ENCODE measurements around the gene RELA. TPM values are rescaled to one million over a fixed set of nuclear protein-coding genes. Genes with fewer than 3 reads are reported as not detected.
"Not testable (repeated sequence)": the region's sequence is repeated elsewhere in the genome, so short reads cannot be mapped to it uniquely, and the experiment has no call there.

The RELA gene
- total RNA-seq, 2 experiments from 2014 or later = 379 to 382 TPM

GRCh38 chr11:65685981-65686380 is 23.3 kb upstream of the RELA start:
- Histone ChIP-seq H3K4me3 (ENCODE audit: low read length) (no peak overlapping the region), H3K36me3 (ENCODE audit: insufficient read depth, low read length) (no peaks in the 10 kb centered on the region), H3K27me3 (ENCODE audit: control insufficient read depth in 1 of 2, insufficient read depth in 2 of 2, low read length in 2 of 2) (no peaks in the 10 kb centered on the region), H3K9me3 (ENCODE audit: control insufficient read depth in 1 of 2, insufficient read depth in 1 of 2, low read length in 2 of 2) (no peaks in the 10 kb centered on the region), H3K4me1 (ENCODE audit: insufficient read depth, low read length) (no peaks in the 10 kb centered on the region), H3K27ac (ENCODE audit: low read depth in 1 of 2, low read length in 2 of 2) (no peak overlapping the region)
- TF ChIP-seq, protein P1, sequence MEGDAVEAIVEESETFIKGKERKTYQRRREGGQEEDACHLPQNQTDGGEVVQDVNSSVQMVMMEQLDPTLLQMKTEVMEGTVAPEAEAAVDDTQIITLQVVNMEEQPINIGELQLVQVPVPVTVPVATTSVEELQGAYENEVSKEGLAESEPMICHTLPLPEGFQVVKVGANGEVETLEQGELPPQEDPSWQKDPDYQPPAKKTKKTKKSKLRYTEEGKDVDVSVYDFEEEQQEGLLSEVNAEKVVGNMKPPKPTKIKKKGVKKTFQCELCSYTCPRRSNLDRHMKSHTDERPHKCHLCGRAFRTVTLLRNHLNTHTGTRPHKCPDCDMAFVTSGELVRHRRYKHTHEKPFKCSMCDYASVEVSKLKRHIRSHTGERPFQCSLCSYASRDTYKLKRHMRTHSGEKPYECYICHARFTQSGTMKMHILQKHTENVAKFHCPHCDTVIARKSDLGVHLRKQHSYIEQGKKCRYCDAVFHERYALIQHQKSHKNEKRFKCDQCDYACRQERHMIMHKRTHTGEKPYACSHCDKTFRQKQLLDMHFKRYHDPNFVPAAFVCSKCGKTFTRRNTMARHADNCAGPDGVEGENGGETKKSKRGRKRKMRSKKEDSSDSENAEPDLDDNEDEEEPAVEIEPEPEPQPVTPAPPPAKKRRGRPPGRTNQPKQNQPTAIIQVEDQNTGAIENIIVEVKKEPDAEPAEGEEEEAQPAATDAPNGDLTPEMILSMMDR (IDR thresholded peaks at IDR 0.05) = no peak
- H3K4me1 Mint-ChIP-seq (ENCODE audit: low read depth) = no peaks in the 10 kb centered on the region
- DNase-seq (no peak), ATAC-seq (ENCODE audit: poor library complexity) (no peak)
- no peaks in the 10 kb centered on the region for H3K9me3 Mint-ChIP-seq
- peaks cover 5% of the 10 kb centered on the region for H3K27me3 Mint-ChIP-seq
- no peak overlapping the region for H3K27ac Mint-ChIP-seq
- no peaks in the 10 kb centered on the region for H3K36me3 Mint-ChIP-seq (ENCODE audit: low read depth)
- POLR2A ChIA-PET = no interaction called here
- H3K4me3 Mint-ChIP-seq = no peak overlapping the region
- CTCF ChIA-PET = no interaction called here
- intact Hi-C loops (cut with DNase I, micrococcal nuclease) = loop anchor here in 1 of 2 experiments (5.0 kb wide), 1 partner anchor 71 kb away; no protein-coding TSS in a partner anchor

DNA sequence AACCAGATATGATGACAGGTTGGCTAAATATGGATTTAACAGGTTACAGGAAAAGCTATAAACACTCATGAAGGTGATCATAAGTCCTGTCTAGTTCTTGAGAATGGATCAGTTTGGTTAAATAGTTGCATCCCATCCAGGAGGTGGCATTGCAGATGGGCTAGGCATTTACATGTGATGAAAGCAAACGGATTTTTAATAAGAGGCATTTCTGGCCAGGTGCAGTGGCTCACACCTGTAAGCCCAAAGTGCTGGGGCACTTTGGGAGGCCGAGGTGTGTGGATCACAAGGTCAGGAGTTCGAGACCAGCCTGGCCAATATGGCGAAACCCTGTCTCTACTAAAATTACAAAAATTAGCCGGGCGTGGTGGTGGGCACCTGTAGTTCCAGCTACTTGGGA is 20.8 kb upstream of the RELA start:
- H3K4me3 Mint-ChIP-seq; H3K27ac Mint-ChIP-seq; H3K27ac ChIP-seq (ENCODE audit: low read depth in 1 of 2, low read length in 2 of 2); H3K27me3 ChIP-seq (ENCODE audit: control insufficient read depth in 1 of 2, insufficient read depth in 2 of 2, low read length in 2 of 2); intact Hi-C loops (cut with DNase I, micrococcal nuclease); H3K4me1 Mint-ChIP-seq (ENCODE audit: low read depth); DNase-seq; H3K9me3 ChIP-seq (ENCODE audit: control insufficient read depth in 1 of 2, insufficient read depth in 1 of 2, low read length in 2 of 2); H3K36me3 Mint-ChIP-seq (ENCODE audit: low read depth); H3K27me3 Mint-ChIP-seq; H3K36me3 ChIP-seq (ENCODE audit: insufficient read depth, low read length); CTCF ChIA-PET; POLR2A ChIA-PET; ATAC-seq (ENCODE audit: poor library complexity); H3K4me3 ChIP-seq (ENCODE audit: low read length); H3K9me3 Mint-ChIP-seq; H3K4me1 ChIP-seq (ENCODE audit: insufficient read depth, low read length): not testable (repeated sequence)

DNA sequence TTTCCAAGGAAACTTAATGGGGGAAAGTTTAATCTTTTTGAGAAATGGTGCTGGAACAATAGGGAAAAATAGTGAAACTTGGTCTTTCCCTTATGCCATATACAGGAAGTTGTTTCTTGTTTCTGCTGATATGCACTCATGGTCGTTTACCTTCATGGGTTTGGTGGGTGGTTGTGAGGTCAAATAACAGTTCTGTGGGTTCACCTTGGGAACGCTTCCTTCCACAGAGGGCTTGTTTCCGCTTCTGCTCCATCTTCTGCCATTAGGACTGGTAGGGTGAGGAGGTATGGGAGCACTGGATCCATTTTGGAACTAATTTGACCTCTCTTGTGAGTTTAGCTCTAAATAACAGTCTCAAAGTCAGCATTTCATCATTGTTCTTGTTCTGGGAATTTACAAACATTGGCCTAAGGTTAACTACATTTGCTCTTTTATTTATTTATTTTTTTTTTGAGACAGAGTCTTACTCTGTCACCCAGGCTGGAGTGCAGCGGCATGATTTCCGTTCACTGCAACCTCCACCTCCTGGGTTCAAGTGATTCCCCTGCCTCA is 17.6 kb upstream of the RELA start:
- no peaks in the 10 kb centered on the region for H3K36me3 Mint-ChIP-seq (ENCODE audit: low read depth)
- H3K27me3 ChIP-seq (ENCODE audit: control insufficient read depth in 1 of 2, insufficient read depth in 2 of 2, low read length in 2 of 2) = no peaks in the 10 kb centered on the region
- no peaks in the 10 kb centered on the region for H3K4me1 ChIP-seq (ENCODE audit: insufficient read depth, low read length)
- H3K27ac Mint-ChIP-seq = no peak overlapping the region
- intact Hi-C loops (cut with DNase I, micrococcal nuclease) = no loop called here
- TF ChIP-seq, protein P1 (IDR thresholded peaks at IDR 0.05) = no peak
- ATAC-seq (ENCODE audit: poor library complexity) (no peak), DNase-seq (no peak)
- no peak overlapping the region for H3K4me3 Mint-ChIP-seq
- ChIA-PET CTCF (interaction anchor here (1.0 kb wide), 1 partner anchor 26 kb away, joined by 3 read pairs; no protein-coding TSS in a partner anchor), POLR2A (no interaction called here)
- no peaks in the 10 kb centered on the region for H3K36me3 ChIP-seq (ENCODE audit: insufficient read depth, low read length)
- no peak overlapping the region for H3K27ac ChIP-seq (ENCODE audit: low read depth in 1 of 2, low read length in 2 of 2)
- no peaks in the 10 kb centered on the region for H3K4me1 Mint-ChIP-seq (ENCODE audit: low read depth)
- no peaks in the 10 kb centered on the region for H3K9me3 Mint-ChIP-seq
- no peak overlapping the region for H3K4me3 ChIP-seq (ENCODE audit: low read length)
- H3K9me3 ChIP-seq (ENCODE audit: control insufficient read depth in 1 of 2, insufficient read depth in 1 of 2, low read length in 2 of 2) = no peaks in the 10 kb centered on the region
- H3K27me3 Mint-ChIP-seq = peaks cover 5% of the 10 kb centered on the region

DNA sequence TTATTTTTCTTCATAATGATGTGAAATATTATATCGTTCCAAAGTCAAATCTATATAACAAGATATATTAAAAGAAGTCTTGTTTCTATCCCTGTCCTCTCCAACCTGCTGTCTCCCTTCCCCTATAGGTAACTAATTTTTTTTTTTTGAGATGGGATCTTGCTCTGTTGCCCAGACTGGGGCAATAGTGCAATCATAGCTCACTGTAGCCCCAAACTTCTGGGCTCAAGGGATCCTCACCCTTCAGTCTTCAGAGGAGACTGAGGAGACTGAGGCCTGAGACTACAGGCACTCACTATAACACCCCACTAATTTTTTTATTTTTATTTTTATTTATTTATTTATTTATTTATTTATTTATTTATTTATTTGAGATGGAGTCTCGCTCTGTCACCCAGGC is 10.3 kb upstream of the RELA start:
- Mint-ChIP-seq H3K4me1 (ENCODE audit: low read depth) (no peaks in the 10 kb centered on the region), H3K36me3 (ENCODE audit: low read depth) (no peaks in the 10 kb centered on the region), H3K27ac (no peak overlapping the region), H3K27me3 (no peaks in the 10 kb centered on the region), H3K4me3 (no peak overlapping the region), H3K9me3 (no peaks in the 10 kb centered on the region)
- Histone ChIP-seq H3K9me3 (ENCODE audit: control insufficient read depth in 1 of 2, insufficient read depth in 1 of 2, low read length in 2 of 2) (no peaks in the 10 kb centered on the region), H3K4me1 (ENCODE audit: insufficient read depth, low read length) (no peaks in the 10 kb centered on the region), H3K4me3 (ENCODE audit: low read length) (no peak overlapping the region), H3K36me3 (ENCODE audit: insufficient read depth, low read length) (no peaks in the 10 kb centered on the region), H3K27ac (ENCODE audit: low read depth in 1 of 2, low read length in 2 of 2) (no peak overlapping the region), H3K27me3 (ENCODE audit: control insufficient read depth in 1 of 2, insufficient read depth in 2 of 2, low read length in 2 of 2) (no peaks in the 10 kb centered on the region)
- CTCF ChIA-PET = interaction anchor here (1.1 kb wide), 1 partner anchor 38 kb away, joined by 3 read pairs; no protein-coding TSS in a partner anchor
- no peak for ATAC-seq (ENCODE audit: poor library complexity)
- TF ChIP-seq, protein P1 (IDR thresholded peaks at IDR 0.05) = no peak
- DNase-seq = no peak
- POLR2A ChIA-PET = no interaction called here
- intact Hi-C loops (cut with DNase I, micrococcal nuclease) = no loop called here
